Occipital lobe (tissue), 2 donors: ENCODE measurements around the gene KCNJ2. TPM values are rescaled to one million over a fixed set of nuclear protein-coding genes. Genes with fewer than 3 reads are reported as not detected.
A peak's percentile ranks its signal among the peaks of the same experiment; 100 is the strongest.

Experiments used
- DNase-seq: peaks from one replicate; lab custom pipeline; 2025; lab: John Stamatoyannopoulos, UW
- total RNA-seq: library from RNA; depleted of rRNA; stranded (reverse); fragments of >200 nt; gene quantifications from one replicate; pipeline ENCODE4 v1.2.3, GENCODE V29; 2014

KCNJ2 gene
- total RNA-seq, 1 donor from 2014 or later: 10.3 TPM

DNA sequence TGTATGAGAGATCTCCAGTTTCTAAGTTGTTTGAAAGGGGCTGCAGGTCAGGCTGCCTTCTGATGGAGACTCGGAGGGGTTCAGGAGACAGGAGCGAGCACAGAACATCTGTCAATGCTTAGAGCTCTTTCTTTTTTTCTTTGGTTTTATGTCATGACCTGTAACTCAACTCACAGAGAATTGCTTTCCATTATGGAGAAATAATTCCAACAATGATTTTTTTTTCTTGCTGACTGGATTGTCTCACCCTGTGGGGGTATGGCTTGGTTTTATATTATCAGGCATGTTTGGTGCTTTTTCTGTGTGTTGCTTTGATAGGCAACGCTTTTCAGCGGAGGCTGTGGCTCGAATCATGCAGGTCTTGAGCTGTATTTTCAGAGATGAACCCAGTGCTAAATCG lies 10.7 kb upstream of the KCNJ2 start:
- no peak for DNase-seq

DNA sequence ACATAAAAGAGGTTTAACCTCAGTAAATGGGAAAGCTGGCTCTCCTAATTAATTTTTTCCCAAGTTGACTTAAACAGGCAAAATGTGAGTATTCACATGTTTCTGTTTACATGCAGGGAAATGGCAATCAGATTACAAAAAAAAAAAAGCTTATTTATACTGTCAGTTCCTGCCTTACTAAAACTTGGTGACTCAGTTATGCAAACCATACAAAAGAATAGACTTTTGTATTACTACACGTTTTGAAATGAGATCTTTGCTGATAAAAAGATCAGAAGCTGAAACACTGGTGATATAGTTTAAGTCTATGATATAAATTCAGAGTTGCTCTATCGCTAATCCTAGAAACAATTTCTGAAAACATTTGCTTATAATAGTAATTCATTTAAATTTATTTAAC lies 9.4 kb upstream of the KCNJ2 start:
- no peak for DNase-seq

DNA sequence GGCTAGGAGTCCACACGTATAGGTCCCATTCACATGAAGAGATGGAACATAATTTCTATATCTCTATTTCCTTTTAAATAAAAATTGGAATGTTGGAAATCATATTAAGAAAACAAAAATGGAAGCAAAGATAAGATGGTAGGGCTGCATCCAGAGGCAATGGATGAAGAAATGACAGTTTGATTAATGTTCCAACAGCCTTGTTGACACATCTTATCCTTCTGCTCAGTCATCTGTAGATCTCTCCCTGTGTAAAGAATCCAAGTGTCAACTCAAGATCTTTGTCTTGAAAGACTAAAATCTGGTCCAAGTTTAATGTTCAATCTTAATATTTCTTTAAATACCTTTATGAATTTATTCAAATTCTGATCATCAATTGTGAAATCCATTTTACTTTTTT lies 7.8 kb upstream of the KCNJ2 start:
- DNase-seq: no peak

DNA sequence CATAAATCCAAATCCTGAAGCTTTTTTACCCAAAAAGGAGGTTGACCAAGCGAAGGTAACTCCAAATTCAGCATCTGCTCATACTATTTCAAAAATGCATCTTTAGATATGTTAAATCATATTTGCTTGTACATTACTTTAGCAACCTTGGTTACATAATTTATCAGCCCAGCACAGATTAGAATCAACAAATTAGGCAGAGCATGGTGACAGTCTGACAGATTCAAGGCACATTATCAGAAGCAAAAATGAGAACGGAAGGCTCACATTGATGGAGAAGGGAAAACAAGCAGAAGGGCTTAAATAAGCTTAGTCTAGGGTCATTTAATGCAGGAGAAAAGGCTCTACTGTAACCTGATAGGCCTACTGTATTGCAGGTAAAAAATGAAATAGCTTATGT lies 3.9 kb upstream of the KCNJ2 start:
- DNase-seq: no peak

DNA sequence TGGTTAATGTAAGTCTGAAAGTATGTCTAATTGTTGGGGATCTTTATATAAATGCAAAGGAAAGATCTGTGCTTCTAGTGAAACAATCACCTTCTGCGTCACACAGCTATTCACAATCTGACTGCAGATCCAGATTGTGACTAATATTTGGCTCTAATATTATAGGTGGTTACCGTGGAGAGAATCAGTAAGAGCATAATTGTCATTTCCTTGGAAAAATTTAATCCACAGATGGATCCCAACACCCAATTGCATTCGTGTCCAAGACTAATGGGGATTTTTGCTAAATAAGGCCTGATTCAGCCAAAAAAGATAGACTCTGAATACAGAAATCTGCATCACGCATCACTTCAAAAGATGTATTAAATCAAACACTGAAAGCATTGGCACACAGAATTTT lies 2.7 kb upstream of the KCNJ2 start:
- DNase-seq: no peak

DNA sequence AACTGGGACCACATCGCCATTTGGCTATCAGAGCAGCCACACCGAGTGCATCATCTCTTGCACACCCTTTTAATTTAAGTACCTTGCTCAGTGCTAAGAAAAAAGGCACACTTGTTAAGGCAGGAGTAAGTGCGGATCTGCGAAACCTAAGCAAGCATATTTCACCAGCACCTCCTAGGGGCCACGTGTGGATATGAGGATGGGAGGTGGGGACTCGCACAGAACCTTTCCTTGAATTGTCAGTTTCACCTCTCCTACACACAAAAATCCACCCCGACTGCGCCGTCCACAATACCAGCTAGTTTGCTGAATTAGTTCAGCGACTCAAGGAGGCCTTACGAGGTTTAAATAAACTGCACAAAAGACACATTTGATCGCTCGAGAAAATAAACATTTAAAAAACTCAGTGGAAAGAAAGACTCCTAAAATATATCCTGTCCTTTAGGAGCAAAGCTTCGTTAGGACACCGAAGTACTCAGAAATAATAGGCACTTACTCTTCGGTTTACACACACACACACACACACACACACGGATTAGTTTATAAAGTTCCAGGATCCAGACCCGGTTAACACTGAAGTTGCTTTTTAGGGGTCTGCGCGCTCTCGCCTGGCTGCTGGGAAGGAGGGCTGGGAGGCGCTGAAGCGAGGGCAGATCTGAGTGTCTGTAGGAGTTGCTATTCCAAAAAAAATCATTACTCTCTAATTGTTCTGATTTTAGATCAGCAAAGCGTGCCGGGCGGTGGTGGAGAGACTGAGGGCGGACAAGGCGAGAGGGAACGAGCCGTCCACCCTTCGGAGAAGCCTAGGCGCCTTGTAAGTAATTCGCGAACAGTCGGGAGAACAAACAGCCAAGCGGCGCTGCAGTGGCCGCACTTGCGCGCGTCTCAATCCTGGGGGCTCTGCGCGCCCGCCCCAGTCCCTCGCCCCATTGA lies 1.0 kb upstream of the KCNJ2 start:
- DNase-seq: peak; percentile 63

DNA sequence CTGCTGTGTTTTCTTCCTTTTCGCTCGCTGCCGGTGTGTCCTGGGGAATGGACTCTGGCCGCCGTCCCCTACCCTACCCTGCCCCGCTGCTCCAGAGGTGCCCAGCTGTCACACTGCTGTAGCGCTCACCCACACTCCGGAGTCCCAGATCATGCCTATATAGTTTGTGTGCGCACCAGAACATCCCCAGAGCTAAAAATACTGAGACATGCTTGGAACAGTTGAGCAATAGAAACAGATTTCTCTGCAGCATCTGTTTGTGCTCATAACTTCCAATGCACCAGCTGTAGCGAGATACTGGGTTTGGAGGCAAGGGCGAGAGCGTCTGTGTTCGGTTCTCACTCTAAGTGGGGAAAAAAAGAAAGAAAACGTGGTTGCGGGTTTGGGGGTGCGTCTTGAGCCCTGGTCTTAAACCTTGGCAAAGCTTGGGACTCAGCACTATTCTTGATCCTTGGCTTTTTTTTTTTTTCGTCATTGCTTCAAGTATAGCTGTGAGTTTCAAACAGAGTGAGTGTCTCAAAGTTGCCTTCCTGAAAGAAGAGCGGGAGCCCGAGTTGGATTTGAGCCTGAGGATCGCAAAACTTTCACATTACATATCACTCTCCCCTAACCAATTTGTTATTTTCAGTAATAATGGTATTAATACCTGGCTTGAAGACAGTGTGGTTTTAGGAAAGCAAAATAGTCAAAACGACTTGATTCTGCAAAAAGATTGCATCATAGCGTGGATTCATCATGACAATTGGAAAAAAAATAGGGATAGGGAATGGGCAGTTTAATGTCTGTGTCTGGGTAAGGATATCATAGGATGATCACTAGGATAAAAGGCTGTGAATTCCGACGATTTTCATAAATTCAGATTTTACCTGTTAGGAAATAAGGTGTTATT lies 621 bp downstream of the KCNJ2 start:
- peak; percentile 23 for DNase-seq

DNA sequence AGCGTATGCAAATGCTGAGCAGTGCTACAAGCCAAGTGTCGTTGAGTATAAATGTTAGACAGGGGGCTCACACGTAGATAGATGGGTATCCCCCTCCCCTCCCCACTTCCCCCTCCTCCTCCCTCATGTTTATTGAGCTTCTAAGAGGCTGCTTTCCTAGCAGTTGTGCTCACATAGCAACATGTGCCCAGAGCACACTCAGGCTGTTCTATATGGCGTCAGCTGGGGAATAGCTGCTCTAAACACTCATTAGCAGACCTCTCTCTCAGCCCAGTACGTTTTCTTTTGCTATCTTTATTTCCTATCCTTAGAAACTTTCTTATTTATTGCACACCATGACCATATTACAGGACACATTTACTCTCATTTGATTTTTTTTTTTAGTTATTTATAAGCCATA lies 1.8 kb downstream of the KCNJ2 start:
- DNase-seq: no peak

DNA sequence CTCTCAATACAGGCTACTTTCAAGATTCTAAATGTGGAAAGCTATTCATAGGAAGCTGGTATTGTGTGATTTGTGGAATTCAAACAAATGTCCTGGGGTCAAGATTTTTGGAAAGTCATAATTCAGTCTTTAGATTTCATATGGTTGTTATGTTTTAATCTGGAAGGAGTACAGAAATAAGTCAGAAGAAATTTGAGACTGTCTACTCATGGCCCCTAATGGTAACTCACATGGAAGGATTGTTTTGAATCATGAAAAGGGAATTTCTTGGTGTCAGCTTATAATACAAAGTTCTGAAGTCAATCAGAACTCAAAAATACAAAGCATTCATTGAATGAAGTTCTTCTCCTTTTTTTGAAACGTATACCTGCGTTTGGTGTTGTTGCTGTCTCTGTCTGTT lies 3.1 kb downstream of the KCNJ2 start:
- no peak for DNase-seq

DNA sequence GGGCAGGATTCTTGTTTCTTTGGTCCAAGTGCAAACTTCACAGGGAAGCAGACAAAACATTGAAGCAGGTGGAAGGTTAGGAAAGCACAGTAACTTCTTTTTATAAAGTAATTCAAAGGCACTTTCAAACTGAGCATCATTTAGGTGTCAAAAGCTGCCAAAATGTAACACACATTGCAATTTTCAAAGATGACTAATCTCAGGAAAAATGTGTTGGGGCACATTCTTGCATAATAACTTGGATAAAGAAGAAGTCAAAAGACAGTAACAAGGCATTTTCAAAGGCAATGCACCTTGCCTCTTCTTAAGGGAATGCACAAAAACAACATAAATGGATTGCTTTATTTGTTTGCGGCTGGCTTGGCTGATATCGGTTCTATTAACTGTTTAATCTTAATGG lies 3.6 kb downstream of the KCNJ2 start:
- no peak for DNase-seq

DNA sequence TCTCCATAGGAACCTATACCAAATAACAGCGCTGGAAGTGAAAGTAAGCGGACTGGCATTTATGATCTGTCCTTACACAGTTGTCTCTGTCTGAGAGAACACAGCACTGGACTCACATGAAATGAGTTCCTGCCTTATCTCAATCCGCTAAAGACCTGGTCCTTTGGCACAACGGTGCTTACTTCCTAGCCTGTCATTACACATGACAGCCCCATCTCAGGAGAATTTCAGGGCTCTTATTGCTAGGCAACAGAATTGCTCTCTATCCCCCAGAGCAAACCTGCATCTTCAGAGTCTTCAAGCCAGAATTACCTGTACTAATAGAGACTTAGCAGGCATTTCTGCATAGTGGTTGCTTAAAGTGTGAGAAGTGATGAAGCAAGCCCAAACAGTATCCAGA lies 4.3 kb downstream of the KCNJ2 start:
- no peak for DNase-seq

DNA sequence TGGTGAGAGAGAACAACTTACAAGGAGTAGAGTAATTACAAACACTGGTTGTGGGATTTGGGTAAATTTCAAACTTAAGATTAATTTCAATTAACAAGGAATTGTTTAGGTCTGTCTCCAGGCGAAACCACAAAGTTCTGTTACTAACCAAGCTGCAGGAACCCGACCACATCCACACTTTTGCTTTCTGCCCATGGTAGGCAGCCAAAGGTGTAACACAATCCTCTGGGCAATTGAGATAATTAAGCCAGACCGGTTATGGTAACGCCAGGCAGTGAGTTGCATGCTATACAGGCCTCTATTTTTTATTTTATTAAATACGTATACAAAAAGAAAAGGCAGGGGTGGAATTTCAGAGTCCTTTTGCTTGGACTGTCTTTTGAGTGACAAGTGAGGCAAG lies 12.0 kb downstream of the KCNJ2 start:
- DNase-seq: no peak

DNA sequence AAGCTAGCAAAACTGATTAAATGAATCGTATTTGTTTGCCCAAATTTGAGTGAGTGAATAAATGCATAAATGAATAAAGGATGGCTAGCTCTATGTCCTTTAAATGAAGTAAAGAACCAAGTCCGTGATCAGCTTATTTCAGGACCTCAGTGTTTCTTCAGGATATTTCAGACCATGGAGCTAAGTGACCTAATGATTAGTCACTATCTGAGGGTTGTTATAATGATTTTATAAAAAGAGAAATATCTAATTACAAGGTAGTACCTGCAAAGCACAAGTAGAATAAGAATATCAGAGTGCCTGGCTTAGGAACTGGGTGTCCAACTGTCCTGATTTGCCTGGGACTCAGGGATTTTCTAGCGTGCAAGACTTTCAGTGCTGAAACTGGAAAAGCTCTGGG lies 12.5 kb downstream of the KCNJ2 start:
- DNase-seq: no peak

DNA sequence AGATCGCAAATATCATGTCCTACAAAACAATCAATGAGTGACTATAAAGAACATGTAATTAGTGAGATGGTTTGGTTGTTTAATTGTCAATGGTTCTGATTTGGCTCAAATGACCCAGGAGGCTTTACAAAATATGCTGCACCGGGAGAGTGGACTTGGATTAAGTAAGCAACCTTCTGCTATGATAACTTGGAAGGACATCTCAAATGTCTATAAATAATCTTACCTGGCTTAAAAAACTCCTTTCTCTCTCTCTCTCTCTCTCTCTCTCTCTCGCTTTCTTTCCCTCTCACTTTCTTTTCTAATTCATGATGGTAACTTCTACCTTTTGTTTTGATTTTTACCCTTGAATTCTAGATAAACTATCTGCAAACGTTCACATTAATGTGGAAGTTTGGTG lies 14.2 kb downstream of the KCNJ2 start:
- DNase-seq: no peak

DNA sequence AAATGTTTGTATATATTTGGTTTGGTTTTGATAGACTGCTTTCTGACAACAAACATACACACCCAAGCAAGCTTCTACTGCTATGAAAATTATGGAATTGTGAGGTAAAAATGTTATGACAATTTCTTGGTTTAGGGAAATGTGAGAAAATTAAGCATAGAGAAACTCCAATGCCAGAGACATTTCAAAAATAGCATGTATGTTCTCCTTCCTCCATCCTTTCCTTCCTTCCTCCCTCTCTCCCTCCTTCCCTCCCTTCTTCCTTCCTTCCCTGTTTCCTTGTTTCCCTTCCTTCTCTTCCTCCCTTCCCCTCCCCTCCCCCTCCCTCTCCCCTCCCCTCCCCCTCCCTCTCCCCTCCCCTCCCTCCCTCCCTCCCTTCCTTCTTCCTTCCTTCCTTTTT lies 14.9 kb downstream of the KCNJ2 start:
- DNase-seq: no peak

DNA sequence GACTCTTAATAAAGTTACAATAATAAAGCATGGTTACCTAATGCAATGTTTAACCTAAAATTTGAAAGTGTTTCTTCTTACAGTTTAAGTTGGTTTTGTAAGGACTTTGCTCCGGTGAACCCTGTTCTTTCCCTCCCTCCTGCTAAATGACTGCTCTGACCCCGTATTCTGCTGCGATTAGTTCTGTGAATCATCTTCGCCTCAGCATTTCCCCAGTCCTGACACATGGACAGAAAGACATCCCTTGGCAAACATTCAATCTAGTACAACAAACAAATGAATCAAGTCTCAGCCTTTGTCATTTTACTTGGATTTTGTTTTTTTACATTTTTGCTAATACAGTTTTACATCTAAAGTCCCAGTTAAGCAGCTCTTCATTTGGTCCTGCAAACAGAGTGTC lies 15.4 kb downstream of the KCNJ2 start:
- DNase-seq: no peak

DNA sequence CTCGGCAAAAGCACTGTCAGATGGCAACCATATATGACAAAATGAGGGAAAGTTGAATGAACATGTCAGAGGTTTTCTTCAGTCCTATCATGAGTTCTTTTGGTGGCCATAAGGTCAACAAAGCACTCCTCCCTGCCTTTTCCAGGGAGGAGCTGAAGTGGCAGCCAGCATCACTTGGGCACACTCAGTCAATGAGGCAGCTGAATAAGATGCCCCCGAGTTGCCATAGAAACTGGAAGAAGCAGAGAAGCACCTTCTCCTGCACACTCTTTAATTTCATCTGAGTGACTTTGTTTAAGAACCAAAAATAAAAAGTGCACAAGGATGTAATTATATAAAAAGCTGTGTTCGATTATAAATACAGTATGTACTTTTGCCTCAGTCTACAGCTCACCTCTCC lies 16.0 kb downstream of the KCNJ2 start:
- no peak for DNase-seq

DNA sequence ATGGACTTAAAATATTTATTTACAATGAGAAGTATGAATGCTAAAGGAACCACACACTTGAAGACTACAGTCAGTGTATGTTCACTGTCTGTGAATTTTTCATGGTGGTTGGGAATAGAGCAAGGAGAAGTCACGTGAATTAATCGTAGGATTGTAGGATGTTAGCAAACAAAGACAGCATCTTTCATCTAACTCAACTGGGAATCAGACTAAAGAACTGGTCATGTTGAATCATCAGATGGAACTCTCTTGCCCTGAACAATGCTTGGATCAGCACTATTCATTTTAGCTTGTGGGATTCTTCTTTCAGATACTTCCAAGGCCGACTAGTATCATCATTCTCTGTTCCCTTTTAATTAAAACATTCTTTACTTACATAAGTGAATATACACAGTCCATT lies 18.1 kb downstream of the KCNJ2 start:
- no peak for DNase-seq

DNA sequence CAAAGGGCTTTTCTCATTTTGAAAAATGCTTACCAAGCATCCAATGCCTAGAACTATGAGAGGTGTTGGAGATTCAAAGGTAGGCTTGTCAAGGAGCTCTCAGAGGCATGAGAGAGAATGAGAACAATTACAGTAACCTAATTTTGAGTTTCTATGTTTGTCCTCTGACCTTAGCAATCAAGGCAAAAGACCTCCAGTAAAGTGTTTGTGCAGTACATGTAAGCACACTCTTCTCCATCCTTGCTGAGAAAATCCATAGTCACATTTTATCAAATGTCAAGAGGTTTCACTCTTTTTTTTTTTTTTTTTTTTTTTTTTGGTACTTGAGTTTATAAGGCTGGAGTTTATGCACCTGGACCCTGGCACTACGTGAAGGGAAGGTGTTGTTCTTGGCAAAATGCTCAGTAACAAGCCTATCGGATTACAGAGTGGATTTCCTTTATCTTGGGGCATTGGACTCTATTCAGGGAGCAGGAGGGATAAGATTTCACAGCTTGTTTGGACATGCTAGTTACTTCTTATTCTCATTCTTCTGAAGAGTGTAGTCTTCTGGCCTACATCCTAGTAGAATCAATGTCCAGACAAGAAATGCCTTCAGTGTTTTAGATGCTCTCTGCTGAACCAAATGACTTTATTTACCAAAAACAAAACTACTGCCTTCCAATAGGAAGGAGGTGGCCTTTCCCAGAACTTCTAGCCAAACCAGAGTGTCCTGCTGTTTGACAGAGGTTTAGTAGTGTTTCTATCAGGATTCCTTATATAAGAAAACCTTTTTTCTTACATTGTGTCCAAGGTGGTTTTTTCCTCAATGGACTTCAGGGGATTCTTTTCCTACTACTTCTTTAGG lies 21.9 kb downstream of the KCNJ2 start:
- DNase-seq: no peak

DNA sequence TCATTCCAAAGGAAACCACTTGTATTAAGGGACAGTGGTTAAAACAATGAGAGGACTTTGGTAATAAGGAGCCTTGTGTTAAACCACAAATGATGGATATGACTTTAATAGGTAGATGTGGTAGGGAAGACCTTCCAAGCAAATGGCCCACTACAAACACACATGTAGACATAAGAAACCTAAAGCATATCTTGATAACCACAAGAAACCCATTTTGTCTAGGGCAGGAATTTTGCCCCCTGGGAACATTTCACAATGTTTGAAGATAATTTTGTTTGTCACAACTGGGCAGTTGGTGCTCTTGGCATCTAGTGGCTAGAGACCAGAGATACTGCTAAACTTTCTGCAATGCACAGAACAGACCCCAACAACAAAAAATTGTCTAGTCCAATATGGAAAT lies 25.8 kb downstream of the KCNJ2 start:
- no peak for DNase-seq

DNA sequence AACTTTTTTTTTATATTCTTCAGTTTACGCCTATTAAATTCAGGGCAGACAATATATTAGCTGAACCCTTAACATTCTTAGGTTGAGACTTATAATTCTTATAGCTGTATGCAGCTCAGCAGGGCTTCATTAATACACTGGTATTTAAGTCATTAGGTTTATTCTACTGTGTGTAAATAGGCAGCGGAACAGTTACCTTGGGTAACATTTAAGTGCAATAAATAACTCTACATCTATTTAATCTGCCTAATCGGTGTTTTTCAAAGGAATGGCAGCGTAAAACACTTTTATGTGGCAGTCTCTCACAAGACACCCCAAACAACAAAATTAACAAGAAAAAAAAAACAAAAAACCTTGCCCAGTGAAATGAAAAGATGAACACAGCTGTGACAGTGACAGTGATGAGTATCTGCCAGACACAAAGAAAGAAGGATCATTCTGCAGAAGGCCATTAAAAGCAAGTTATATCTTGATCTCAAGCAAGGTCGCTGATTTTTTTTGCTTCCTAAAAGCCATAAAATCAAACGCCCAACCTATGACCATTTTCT lies 32.6 kb downstream of the KCNJ2 start:
- no peak for DNase-seq
